ENCODE results near the gene UNC13A. TPM values are rescaled to one million over a fixed set of nuclear protein-coding genes. Genes with fewer than 3 reads are reported as not detected.
"Not testable (repeated sequence)": the region's sequence is repeated elsewhere in the genome, so short reads cannot be mapped to it uniquely, and the experiment has no call there.

UNC13A gene
- total RNA-seq, 1 experiment from 2014 or later, result 22.2 TPM

DNA sequence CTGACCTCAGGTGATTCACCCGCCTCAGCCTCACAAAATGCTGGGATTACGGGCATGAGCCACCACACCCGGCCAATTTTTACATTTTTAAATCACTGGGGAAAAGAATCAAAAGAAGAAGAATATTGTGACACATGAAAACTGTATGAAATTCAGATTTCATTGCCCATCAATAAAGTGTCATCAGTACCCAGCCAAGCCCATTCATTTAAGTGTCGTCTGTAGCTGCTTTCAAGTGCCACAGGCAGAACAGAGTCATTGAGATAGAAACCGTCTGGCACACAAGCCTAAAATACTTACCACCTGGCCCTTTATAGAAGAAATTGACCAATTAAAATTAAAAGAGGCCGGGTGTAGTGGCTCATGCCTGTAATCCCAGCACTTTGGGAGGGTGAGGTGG is 117.4 kb downstream of the UNC13A start:
- Histone ChIP-seq H3K18ac (ENCODE audit: insufficient read length, low read depth, low read length) (no peak overlapping the region), H3K79me1 (ENCODE audit: insufficient read depth, low read depth, low read length, poor library complexity, severe bottlenecking) (no peaks in the 10 kb centered on the region), H3K9ac (ENCODE audit: extremely low read depth, insufficient read length, low read length) (no peak overlapping the region), H3T11ph (ENCODE audit: low read length) (no peak overlapping the region), H2AFZ (ENCODE audit: low read length) (no peak overlapping the region), H4K8ac (replicated peaks; ENCODE audit: insufficient read length, low read depth, low read length) (no peak overlapping the region), H3K23ac (ENCODE audit: insufficient read length, low read depth, low read length) (no peak overlapping the region), H4K5ac (ENCODE audit: insufficient read length, low read depth, low read length) (no peak overlapping the region), H3K4me1 (ENCODE audit: insufficient read depth, low read length) (no peaks in the 10 kb centered on the region), H2BK20ac (ENCODE audit: low read depth, low read length, poor library complexity, severe bottlenecking) (no peak overlapping the region), H4K20me1 (ENCODE audit: control insufficient read depth, insufficient read depth, insufficient read length) (no peaks in the 10 kb centered on the region), H2BK15ac (ENCODE audit: low read depth, low read length) (no peak overlapping the region), H2BK120ac (ENCODE audit: low read depth, low read length, poor library complexity, severe bottlenecking) (no peak overlapping the region), H3K27ac (ENCODE audit: insufficient read length, low read depth, low read length) (no peak overlapping the region), H3K4me2 (ENCODE audit: insufficient read depth, insufficient read length, low read length) (no peak overlapping the region), H3K14ac (ENCODE audit: insufficient read depth, low read length) (no peak overlapping the region), H2BK5ac (ENCODE audit: insufficient read length, low read length) (no peak overlapping the region), H2BK12ac (ENCODE audit: insufficient read length, low read depth, low read length) (no peak overlapping the region), H2AK5ac (ENCODE audit: insufficient read length, low read length) (no peak overlapping the region), H3K9me3 (ENCODE audit: control insufficient read depth, low read depth, low read length) (no peaks in the 10 kb centered on the region), H3K79me2 (ENCODE audit: insufficient read depth, low read length) (no peaks in the 10 kb centered on the region), H4K91ac (ENCODE audit: insufficient read length, low read depth, low read length) (no peak overlapping the region), H3K23me2 (ENCODE audit: insufficient read length, low read depth, low read length, poor library complexity, severe bottlenecking) (no peaks in the 10 kb centered on the region), H3K56ac (ENCODE audit: insufficient read length, low read depth, low read length) (no peak overlapping the region), H3K4ac (ENCODE audit: low read depth, low read length) (no peak overlapping the region), H3K27me3 (ENCODE audit: insufficient read depth, low read length) (no peaks in the 10 kb centered on the region)
- Mint-ChIP-seq H3K27me3 (ENCODE audit: low read depth) (no peaks in the 10 kb centered on the region), H3K36me3 (ENCODE audit: insufficient read depth in 1 of 3, low read depth in 3 of 3) (peaks cover 18 to 39% (median 33%) of the 10 kb centered on the region in 3 experiments; a peak in 6 of 7 replicates), H3K27ac (no peak overlapping the region), H3K9me3 (no peaks in the 10 kb centered on the region), H3K4me3 (no peak overlapping the region), H3K4me1 (no peaks in the 10 kb centered on the region)
- no CpG with 5 or more reads among the region's 6 CpGs for WGBS (ENCODE audit: extremely low coverage, insufficient read length, low lambda C conversion rate)
- no peak for DNase-seq
- TF ChIP-seq, protein P1, sequence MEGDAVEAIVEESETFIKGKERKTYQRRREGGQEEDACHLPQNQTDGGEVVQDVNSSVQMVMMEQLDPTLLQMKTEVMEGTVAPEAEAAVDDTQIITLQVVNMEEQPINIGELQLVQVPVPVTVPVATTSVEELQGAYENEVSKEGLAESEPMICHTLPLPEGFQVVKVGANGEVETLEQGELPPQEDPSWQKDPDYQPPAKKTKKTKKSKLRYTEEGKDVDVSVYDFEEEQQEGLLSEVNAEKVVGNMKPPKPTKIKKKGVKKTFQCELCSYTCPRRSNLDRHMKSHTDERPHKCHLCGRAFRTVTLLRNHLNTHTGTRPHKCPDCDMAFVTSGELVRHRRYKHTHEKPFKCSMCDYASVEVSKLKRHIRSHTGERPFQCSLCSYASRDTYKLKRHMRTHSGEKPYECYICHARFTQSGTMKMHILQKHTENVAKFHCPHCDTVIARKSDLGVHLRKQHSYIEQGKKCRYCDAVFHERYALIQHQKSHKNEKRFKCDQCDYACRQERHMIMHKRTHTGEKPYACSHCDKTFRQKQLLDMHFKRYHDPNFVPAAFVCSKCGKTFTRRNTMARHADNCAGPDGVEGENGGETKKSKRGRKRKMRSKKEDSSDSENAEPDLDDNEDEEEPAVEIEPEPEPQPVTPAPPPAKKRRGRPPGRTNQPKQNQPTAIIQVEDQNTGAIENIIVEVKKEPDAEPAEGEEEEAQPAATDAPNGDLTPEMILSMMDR (conservative IDR thresholded peaks at IDR 0.05), result no peak

DNA sequence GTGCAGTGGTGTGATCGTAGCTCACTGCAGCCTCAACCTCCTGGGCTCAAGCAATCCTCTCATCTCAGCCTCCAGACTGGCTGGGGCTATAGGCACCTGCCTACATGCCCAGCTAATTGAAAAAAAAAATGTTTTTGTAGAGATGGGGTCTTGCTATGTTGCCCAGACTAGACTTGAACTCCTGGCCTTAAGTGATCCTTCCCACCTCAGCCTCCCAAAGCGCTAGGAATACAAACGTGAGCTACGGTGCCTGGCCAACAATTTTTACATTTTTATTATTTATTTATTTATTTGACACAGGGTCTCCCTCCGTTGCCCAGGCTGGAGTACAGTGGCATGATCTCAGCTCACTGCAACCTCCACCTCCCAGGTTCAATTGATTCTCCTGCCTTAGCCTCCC is 117.9 kb downstream of the UNC13A start:
- H3K27ac Mint-ChIP-seq; H3T11ph ChIP-seq (ENCODE audit: low read length); H3K9me3 ChIP-seq (ENCODE audit: control insufficient read depth, low read depth, low read length); H3K79me1 ChIP-seq (ENCODE audit: insufficient read depth, low read depth, low read length, poor library complexity, severe bottlenecking); H3K23me2 ChIP-seq (ENCODE audit: insufficient read length, low read depth, low read length, poor library complexity, severe bottlenecking); H3K9ac ChIP-seq (ENCODE audit: extremely low read depth, insufficient read length, low read length); DNase-seq; H3K56ac ChIP-seq (ENCODE audit: insufficient read length, low read depth, low read length); H3K14ac ChIP-seq (ENCODE audit: insufficient read depth, low read length); H3K27me3 Mint-ChIP-seq (ENCODE audit: low read depth); H2AFZ ChIP-seq (ENCODE audit: low read length); H2BK20ac ChIP-seq (ENCODE audit: low read depth, low read length, poor library complexity, severe bottlenecking); H4K5ac ChIP-seq (ENCODE audit: insufficient read length, low read depth, low read length); H3K23ac ChIP-seq (ENCODE audit: insufficient read length, low read depth, low read length); H2BK12ac ChIP-seq (ENCODE audit: insufficient read length, low read depth, low read length); H3K4me3 Mint-ChIP-seq; H4K20me1 ChIP-seq (ENCODE audit: control insufficient read depth, insufficient read depth, insufficient read length); H3K4me2 ChIP-seq (ENCODE audit: insufficient read depth, insufficient read length, low read length); H3K9me3 Mint-ChIP-seq; H3K4me1 Mint-ChIP-seq; H2BK120ac ChIP-seq (ENCODE audit: low read depth, low read length, poor library complexity, severe bottlenecking); H2AK5ac ChIP-seq (ENCODE audit: insufficient read length, low read length); H3K27me3 ChIP-seq (ENCODE audit: insufficient read depth, low read length); H3K79me2 ChIP-seq (ENCODE audit: insufficient read depth, low read length); H3K27ac ChIP-seq (ENCODE audit: insufficient read length, low read depth, low read length); H3K18ac ChIP-seq (ENCODE audit: insufficient read length, low read depth, low read length); H2BK15ac ChIP-seq (ENCODE audit: low read depth, low read length); H4K8ac ChIP-seq (replicated peaks; ENCODE audit: insufficient read length, low read depth, low read length); H3K4ac ChIP-seq (ENCODE audit: low read depth, low read length); H2BK5ac ChIP-seq (ENCODE audit: insufficient read length, low read length); H3K4me1 ChIP-seq (ENCODE audit: insufficient read depth, low read length); H4K91ac ChIP-seq (ENCODE audit: insufficient read length, low read depth, low read length): not testable (repeated sequence)
- WGBS (ENCODE audit: extremely low coverage, insufficient read length, low lambda C conversion rate), result no CpG with 5 or more reads among the region's 5 CpGs
- H3K36me3 Mint-ChIP-seq (ENCODE audit: insufficient read depth in 1 of 3, low read depth in 3 of 3), result peaks cover 18 to 39% (median 33%) of the 10 kb centered on the region in 3 experiments; a peak in 6 of 7 replicates

Measured in H9 (cell line).